DND-41 (cell line): ENCODE results near the gene NHERF2.

Experiments used
- ATAC-seq: fragments of 200-7000 bp; cut with Tn5 transposase; 3 replicates; pipeline ENCODE4 v1.9.1; 2021; ENCODE audit warnings: low read depth; ENCODE audit not compliant: insufficient read depth
- DNase-seq: peaks from one replicate; pipeline ENCODE4 v3.0.0-alpha.2; 2020
- H2AFZ ChIP-seq: 2 replicates; pipeline ENCODE4 v1.6.0; 2012; ENCODE audit warnings: low read depth, low read length
- H3K27ac ChIP-seq: 2 replicates; pipeline ENCODE4 v1.5.1; 2012; ENCODE audit warnings: low read length, inconsistent platforms
- H3K27me3 ChIP-seq: fragments of 200-600 bp; sonication (generic); 2 replicates; pipeline ENCODE4 v1.6.0; 2012; ENCODE audit warnings: low read length, mild to moderate bottlenecking, inconsistent platforms; ENCODE audit not compliant: insufficient read depth, poor library complexity
- H3K36me3 ChIP-seq: 2 replicates; pipeline ENCODE4 v1.5.1; 2012; ENCODE audit warnings: low read length, inconsistent platforms; ENCODE audit not compliant: insufficient read depth
- H3K4me1 ChIP-seq: 2 replicates; pipeline ENCODE4 v1.5.1; 2012; ENCODE audit warnings: mild to moderate bottlenecking, low read length; ENCODE audit not compliant: insufficient read depth
- H3K4me2 ChIP-seq: 2 replicates; pipeline ENCODE4 v1.6.0; 2012; ENCODE audit warnings: mild to moderate bottlenecking, moderate library complexity, low read length, inconsistent platforms; ENCODE audit not compliant: insufficient read depth
- H3K4me3 ChIP-seq, 2 experiments: fragments of 200-600 bp in 1 of 2; shearing (Covaris generic) in 1 of 2; 2 replicates each; pipeline ENCODE4 v1.5.1; 2012 to 2016; ENCODE audit warnings: inconsistent platforms in 2 of 2, low read length in 2 of 2, mild to moderate bottlenecking in 2 of 2, low read depth in 1 of 2, moderate library complexity in 1 of 2
- H3K79me2 ChIP-seq: 2 replicates; pipeline ENCODE4 v1.6.0; 2012; ENCODE audit warnings: low read length, inconsistent platforms; ENCODE audit not compliant: insufficient read depth
- H3K9ac ChIP-seq: 2 replicates; pipeline ENCODE4 v1.6.0; 2012; ENCODE audit warnings: low read depth, mild to moderate bottlenecking, inconsistent platforms, low read length, moderate library complexity
- H3K9me3 ChIP-seq: 2 replicates; pipeline ENCODE4 v1.5.1; 2012; ENCODE audit warnings: low read length, moderate library complexity, mild to moderate bottlenecking, inconsistent platforms; ENCODE audit not compliant: insufficient read depth, severe bottlenecking
- H4K20me1 ChIP-seq: 2 replicates; pipeline ENCODE4 v1.6.0; 2012; ENCODE audit warnings: low read length; ENCODE audit not compliant: insufficient read depth
- EZH2 ChIP-seq: IDR thresholded peaks from 3 replicates; pipeline ENCODE4 v1.6.1; 2012; ENCODE audit warnings: borderline replicate concordance, low read depth, mild to moderate bottlenecking, moderate library complexity, low read length, inconsistent platforms; ENCODE audit not compliant: severe bottlenecking
- TF ChIP-seq, protein P1 (sequence below): IDR thresholded peaks from 2 replicates; pipeline ENCODE4 v1.5.1; 2012; ENCODE audit warnings: borderline replicate concordance, low read length, moderate library complexity, mild to moderate bottlenecking; ENCODE audit not compliant: poor library complexity, severe bottlenecking; ENCODE audit errors: extremely low read depth

The NHERF2 gene

DNA sequence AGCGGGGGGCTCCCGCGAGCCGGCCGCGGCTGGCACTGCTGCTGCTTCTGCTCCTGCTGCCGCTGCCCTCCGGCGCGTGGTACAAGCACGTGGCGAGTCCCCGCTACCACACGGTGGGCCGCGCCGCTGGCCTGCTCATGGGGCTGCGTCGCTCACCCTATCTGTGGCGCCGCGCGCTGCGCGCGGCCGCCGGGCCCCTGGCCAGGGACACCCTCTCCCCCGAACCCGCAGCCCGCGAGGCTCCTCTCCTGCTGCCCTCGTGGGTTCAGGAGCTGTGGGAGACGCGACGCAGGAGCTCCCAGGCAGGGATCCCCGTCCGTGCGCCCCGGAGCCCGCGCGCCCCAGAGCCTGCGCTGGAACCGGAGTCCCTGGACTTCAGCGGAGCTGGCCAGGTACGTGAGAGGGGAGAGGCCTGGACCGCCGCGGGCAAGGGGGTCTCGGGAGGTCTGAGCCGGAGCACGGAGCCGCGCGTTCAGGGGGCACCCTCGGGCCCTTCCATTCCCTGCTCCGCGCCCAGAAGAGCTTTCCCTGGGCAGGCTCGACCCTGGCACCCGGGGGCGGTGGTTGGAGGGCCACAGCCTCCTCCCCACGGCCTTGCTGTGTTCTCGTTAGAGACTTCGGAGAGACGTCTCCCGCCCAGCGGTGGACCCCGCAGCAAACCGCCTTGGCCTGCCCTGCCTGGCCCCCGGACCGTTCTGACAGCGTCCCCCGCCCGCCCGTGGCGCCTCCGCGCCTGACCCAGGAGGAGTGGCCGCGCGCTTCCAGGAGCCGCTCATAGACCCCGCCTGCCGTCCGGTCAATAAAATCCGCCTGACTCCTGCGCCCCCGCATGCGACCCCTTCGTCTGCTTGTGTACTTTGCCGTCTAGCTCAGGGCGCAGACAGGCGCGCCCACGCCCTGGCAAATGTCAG is 6.5 kb upstream of the NHERF2 start:
- Histone ChIP-seq H3K27ac (no peak overlapping the region), H3K79me2 (no peaks in the 10 kb centered on the region), H3K4me3 (no peak overlapping the region), H3K27me3 (no peaks in the 10 kb centered on the region), H3K4me1 (peaks cover 18% of the 10 kb centered on the region), H2AFZ (no peak overlapping the region), H4K20me1 (no peaks in the 10 kb centered on the region), H3K36me3 (no peaks in the 10 kb centered on the region), H3K4me2 (no peak overlapping the region), H3K9me3 (no peaks in the 10 kb centered on the region), H3K9ac (no peak overlapping the region)
- DNase-seq (no peak), ATAC-seq (no peak)
- TF ChIP-seq, protein P1, sequence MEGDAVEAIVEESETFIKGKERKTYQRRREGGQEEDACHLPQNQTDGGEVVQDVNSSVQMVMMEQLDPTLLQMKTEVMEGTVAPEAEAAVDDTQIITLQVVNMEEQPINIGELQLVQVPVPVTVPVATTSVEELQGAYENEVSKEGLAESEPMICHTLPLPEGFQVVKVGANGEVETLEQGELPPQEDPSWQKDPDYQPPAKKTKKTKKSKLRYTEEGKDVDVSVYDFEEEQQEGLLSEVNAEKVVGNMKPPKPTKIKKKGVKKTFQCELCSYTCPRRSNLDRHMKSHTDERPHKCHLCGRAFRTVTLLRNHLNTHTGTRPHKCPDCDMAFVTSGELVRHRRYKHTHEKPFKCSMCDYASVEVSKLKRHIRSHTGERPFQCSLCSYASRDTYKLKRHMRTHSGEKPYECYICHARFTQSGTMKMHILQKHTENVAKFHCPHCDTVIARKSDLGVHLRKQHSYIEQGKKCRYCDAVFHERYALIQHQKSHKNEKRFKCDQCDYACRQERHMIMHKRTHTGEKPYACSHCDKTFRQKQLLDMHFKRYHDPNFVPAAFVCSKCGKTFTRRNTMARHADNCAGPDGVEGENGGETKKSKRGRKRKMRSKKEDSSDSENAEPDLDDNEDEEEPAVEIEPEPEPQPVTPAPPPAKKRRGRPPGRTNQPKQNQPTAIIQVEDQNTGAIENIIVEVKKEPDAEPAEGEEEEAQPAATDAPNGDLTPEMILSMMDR = no peak
- TF ChIP-seq EZH2 = no peak

DNA sequence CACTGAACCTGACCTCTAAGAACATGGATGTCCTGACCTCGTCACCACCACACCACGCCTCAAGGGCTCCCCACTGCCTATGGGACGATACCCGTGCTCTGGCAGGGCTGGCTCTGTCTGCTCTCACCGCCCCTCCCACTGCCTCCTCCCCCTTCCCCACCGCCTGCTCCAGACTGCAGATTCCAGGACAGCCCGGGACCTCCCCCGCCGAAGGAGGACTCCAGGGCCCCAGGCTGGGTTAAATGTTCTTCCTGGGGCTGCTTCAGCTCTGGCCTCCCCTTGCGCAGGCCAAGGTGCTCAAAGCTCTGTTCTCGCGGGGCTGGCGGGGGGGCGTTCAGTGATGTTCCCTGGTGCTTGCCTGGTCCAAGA is 4.0 kb upstream of the NHERF2 start:
- peak overlapping the region; percentile 84 for H3K4me2 ChIP-seq
- no peaks in the 10 kb centered on the region for H3K79me2 ChIP-seq
- H2AFZ ChIP-seq = peak overlapping the region; percentile 83
- peaks cover 3% of the 10 kb centered on the region for H4K20me1 ChIP-seq
- peak overlapping the region; percentile 51; the same call in 1 of the 2 replicates for H3K27ac ChIP-seq
- DNase-seq = peak; percentile 71
- TF ChIP-seq EZH2 = no peak
- TF ChIP-seq, protein P1 = no peak
- peak overlapping the region; percentile 51 for H3K9ac ChIP-seq
- H3K9me3 ChIP-seq = no peaks in the 10 kb centered on the region
- peaks cover 20% of the 10 kb centered on the region for H3K4me1 ChIP-seq
- no peaks in the 10 kb centered on the region for H3K36me3 ChIP-seq
- peak overlapping the region in 1 of 2 experiments; percentile 53; a peak in 2 of 4 replicates for H3K4me3 ChIP-seq
- H3K27me3 ChIP-seq = peaks cover 19% of the 10 kb centered on the region
- peak; percentile 70 for ATAC-seq

DNA sequence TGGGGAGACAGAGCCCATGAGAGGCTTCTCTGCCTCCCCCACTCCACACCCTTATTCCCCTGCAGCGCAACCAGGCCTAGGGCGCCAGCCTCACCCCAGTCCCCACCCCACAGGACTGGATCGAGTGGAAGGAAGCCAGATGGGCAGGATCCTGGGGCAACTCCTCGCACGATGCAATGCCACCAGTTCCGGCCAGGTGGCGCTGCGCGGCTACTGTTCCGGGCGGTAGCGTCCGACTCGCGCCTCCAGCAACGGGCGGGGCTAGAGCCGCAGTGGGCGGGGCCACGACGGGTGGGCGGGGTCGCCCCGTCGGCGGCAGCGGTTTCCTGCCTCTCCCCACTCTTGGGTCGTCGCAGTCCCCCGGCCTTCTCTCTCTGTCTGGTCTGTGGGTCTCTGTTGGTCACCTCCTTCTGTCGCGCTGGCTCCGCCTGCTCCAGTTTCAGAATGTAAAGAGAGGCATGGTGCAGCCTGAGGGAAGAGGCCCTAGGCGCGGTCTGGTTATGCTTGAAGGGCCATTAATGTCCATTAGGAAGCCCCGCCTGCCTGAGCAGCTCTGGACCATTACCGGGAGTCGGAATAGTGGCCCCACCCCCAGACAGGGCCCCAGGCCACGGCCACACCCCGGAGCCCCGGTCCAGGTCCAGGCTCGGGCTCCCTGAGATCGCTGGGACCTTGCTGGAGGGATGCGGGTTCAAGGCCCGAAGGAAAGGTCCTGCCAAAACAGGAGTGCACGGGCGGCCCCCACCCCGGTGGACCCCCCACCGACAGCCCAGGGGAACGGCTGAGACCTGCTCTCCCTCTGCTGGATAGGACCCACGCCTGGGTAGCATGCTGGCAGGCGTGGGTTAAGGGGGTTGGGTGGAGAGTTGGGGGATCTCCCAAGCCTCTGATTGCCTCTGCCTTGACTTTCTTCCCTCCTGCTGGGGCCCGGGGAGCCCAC is 3.3 kb upstream of the NHERF2 start:
- no peaks in the 10 kb centered on the region for H3K79me2 ChIP-seq
- no peak for TF ChIP-seq EZH2
- TF ChIP-seq, protein P1 = peak; percentile 98
- peak overlapping the region; percentile 84 for H3K4me2 ChIP-seq
- peak overlapping the region; percentile 75 for H3K27ac ChIP-seq
- H3K9me3 ChIP-seq = no peaks in the 10 kb centered on the region
- H3K27me3 ChIP-seq = peaks cover 25% of the 10 kb centered on the region
- H3K4me1 ChIP-seq = peaks cover 20% of the 10 kb centered on the region
- H4K20me1 ChIP-seq = peaks cover 5% of the 10 kb centered on the region
- H2AFZ ChIP-seq = peak overlapping the region; percentile 95
- peak overlapping the region in 1 of 2 experiments; percentile 53; a peak in 2 of 4 replicates for H3K4me3 ChIP-seq
- peak; percentile 95 for DNase-seq
- ATAC-seq = peak; percentile 86
- H3K9ac ChIP-seq = peak overlapping the region; percentile 51
- H3K36me3 ChIP-seq = no peaks in the 10 kb centered on the region
